Body of pancreas (tissue), 4 donors: ENCODE data around the gene KLHL17.

Source experiments
- CTCF ChIP-seq, 7 experiments: fragments of 450-650 bp in 4 of 7; fragments of 200-600 bp in 3 of 7; sonication (generic) in 3 of 7; IDR thresholded peaks; one replicate each; pipeline ENCODE4 v1.5.1; 2016 to 2019; ENCODE audit warnings: antibody characterized with exemption in 7 of 7
- POLR2A ChIP-seq, 3 donors: fragments of 450-650 bp; IDR thresholded peaks; one replicate each; pipeline ENCODE4 v1.6.1; 2016; ENCODE audit warnings: antibody characterized with exemption in 3 of 3, mild to moderate bottlenecking in 2 of 3

DNA sequence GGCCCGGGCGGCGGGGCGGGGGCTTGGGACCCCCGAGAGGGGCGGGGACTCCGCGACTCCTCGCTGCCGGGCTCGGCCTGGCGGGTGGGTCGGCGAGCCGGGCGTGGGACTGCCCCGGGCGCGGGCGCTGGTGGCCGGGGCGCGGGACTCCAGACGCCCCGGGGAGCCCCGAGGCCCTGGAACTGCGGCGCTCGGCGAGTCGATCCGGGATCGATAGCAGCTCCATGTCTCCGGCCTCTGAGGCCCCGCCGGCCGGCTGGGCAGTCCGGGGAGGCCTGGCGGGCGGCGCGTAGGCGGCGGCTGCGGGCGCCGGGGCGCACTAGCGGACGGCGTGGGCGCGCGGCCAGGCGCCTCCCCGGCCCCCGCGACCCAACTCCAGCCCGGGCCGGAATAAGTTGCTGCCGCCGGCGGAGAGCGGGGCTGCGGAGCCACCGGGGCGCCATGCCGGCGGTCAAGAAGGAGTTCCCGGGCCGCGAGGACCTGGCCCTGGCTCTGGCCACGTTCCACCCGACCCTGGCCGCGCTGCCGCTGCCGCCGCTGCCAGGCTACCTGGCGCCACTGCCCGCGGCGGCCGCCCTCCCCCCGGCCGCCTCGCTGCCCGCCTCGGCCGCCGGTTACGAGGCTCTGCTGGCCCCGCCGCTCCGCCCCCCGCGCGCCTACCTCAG, 36.3 kb upstream of the KLHL17 start:
- no peak for TF ChIP-seq POLR2A (IDR thresholded peaks at IDR 0.05)
- TF ChIP-seq CTCF (IDR thresholded peaks at IDR 0.05), result no peak
